H9 (cell line): ENCODE results near the gene ITPR2. TPM values are rescaled to one million over a fixed set of nuclear protein-coding genes. Genes with fewer than 3 reads are reported as not detected.

Source experiments
- DNase-seq: peaks from one replicate; pipeline ENCODE4 v3.0.0-alpha.2; 2017
- H2AFZ ChIP-seq: one replicate; pipeline ENCODE4 v1.6.1; 2013; ENCODE audit warnings: mild to moderate bottlenecking, low read length, control low read depth, moderate library complexity
- H2AK5ac ChIP-seq: 2 replicates; pipeline ENCODE4 v1.6.1; 2013; ENCODE audit warnings: low read length, control low read depth, mixed read lengths; ENCODE audit not compliant: insufficient read length
- H2BK120ac ChIP-seq: one replicate; pipeline ENCODE4 v1.6.1; 2013; ENCODE audit warnings: low read depth, mild to moderate bottlenecking, low read length, control low read depth, inconsistent platforms; ENCODE audit not compliant: poor library complexity, severe bottlenecking
- H2BK12ac ChIP-seq: 2 replicates; pipeline ENCODE4 v1.6.1; 2013; ENCODE audit warnings: low read length, control low read depth, mixed read lengths, low read depth; ENCODE audit not compliant: insufficient read length
- H2BK15ac ChIP-seq: 2 replicates; pipeline ENCODE4 v1.6.1; 2013; ENCODE audit warnings: low read depth, low read length, control low read depth
- H2BK20ac ChIP-seq: one replicate; pipeline ENCODE4 v1.6.1; 2013; ENCODE audit warnings: low read depth, mild to moderate bottlenecking, low read length, control low read depth, inconsistent platforms; ENCODE audit not compliant: poor library complexity, severe bottlenecking
- H2BK5ac ChIP-seq: 2 replicates; pipeline ENCODE4 v1.6.1; 2013; ENCODE audit warnings: low read length, control low read depth, mixed read lengths; ENCODE audit not compliant: insufficient read length
- H3K14ac ChIP-seq: 2 replicates; pipeline ENCODE4 v1.6.1; 2013; ENCODE audit warnings: low read length, control low read depth; ENCODE audit not compliant: insufficient read depth
- H3K18ac ChIP-seq: 2 replicates; pipeline ENCODE4 v1.6.1; 2013; ENCODE audit warnings: low read depth, mild to moderate bottlenecking, mixed read lengths, low read length, control low read depth; ENCODE audit not compliant: insufficient read length
- H3K23ac ChIP-seq: 2 replicates; pipeline ENCODE4 v1.6.1; 2013; ENCODE audit warnings: low read length, control low read depth, mixed read lengths, low read depth; ENCODE audit not compliant: insufficient read length
- H3K23me2 ChIP-seq: 2 replicates; pipeline ENCODE4 v1.6.1; 2013; ENCODE audit warnings: low read depth, mild to moderate bottlenecking, mixed read lengths, low read length, control low read depth; ENCODE audit not compliant: insufficient read length, poor library complexity, severe bottlenecking
- H3K27ac ChIP-seq: 2 replicates; pipeline ENCODE4 v1.5.1; 2013; ENCODE audit warnings: low read length, control low read depth, mixed read lengths, low read depth; ENCODE audit not compliant: insufficient read length
- H3K27me3 ChIP-seq: 2 replicates; pipeline ENCODE4 v1.6.1; 2013; ENCODE audit warnings: low read length, control low read depth, inconsistent platforms; ENCODE audit not compliant: insufficient read depth
- H3K4ac ChIP-seq: 2 replicates; pipeline ENCODE4 v1.6.1; 2013; ENCODE audit warnings: low read depth, mild to moderate bottlenecking, control low read depth, inconsistent platforms, low read length, moderate library complexity
- H3K4me1 ChIP-seq: 2 replicates; pipeline ENCODE4 v1.6.1; 2013; ENCODE audit warnings: low read length, control low read depth, inconsistent platforms; ENCODE audit not compliant: insufficient read depth
- H3K4me2 ChIP-seq: 2 replicates; pipeline ENCODE4 v1.6.1; 2013; ENCODE audit warnings: low read length, control low read depth, mixed read lengths; ENCODE audit not compliant: insufficient read length, insufficient read depth
- H3K56ac ChIP-seq: 2 replicates; pipeline ENCODE4 v1.6.1; 2013; ENCODE audit warnings: low read depth, mild to moderate bottlenecking, mixed read lengths, low read length, control low read depth; ENCODE audit not compliant: insufficient read length
- H3K79me1 ChIP-seq: 2 replicates; pipeline ENCODE4 v1.6.1; 2013; ENCODE audit warnings: low read depth, mild to moderate bottlenecking, moderate library complexity, low read length, control low read depth, inconsistent platforms; ENCODE audit not compliant: insufficient read depth, poor library complexity, severe bottlenecking
- H3K79me2 ChIP-seq: 2 replicates; pipeline ENCODE4 v1.6.1; 2013; ENCODE audit warnings: low read length, control low read depth, inconsistent platforms; ENCODE audit not compliant: insufficient read depth
- H3K9ac ChIP-seq: 2 replicates; pipeline ENCODE4 v1.6.1; 2013; ENCODE audit warnings: low read length, control low read depth, mixed read lengths; ENCODE audit not compliant: insufficient read length; ENCODE audit errors: extremely low read depth
- H3K9me3 ChIP-seq: one replicate; pipeline ENCODE4 v1.6.1; 2013; ENCODE audit warnings: low read depth, low read length, inconsistent platforms; ENCODE audit not compliant: control insufficient read depth
- H3T11ph ChIP-seq: one replicate; pipeline ENCODE4 v1.6.1; 2013; ENCODE audit warnings: mild to moderate bottlenecking, low read length, control low read depth, inconsistent platforms
- H4K20me1 ChIP-seq: one replicate; pipeline ENCODE4 v1.6.1; 2013; ENCODE audit not compliant: control insufficient read depth, insufficient read length, insufficient read depth
- H4K5ac ChIP-seq: 2 replicates; pipeline ENCODE4 v1.6.1; 2013; ENCODE audit warnings: low read depth, mild to moderate bottlenecking, mixed read lengths, low read length, control low read depth; ENCODE audit not compliant: insufficient read length
- H4K8ac ChIP-seq: replicated peaks from 2 replicates; pipeline ENCODE4 v1.6.1; 2013; ENCODE audit warnings: low read length, control low read depth, mixed read lengths, low read depth; ENCODE audit not compliant: insufficient read length
- H4K91ac ChIP-seq: 2 replicates; pipeline ENCODE4 v1.6.1; 2013; ENCODE audit warnings: low read depth, mild to moderate bottlenecking, moderate library complexity, mixed read lengths, low read length, control low read depth; ENCODE audit not compliant: insufficient read length
- H3K27ac Mint-ChIP-seq, 3 experiments: 2 replicates in 2 of 3; 3 replicates in 1 of 3; pipeline ENCODE4 v1.8.0; 2020 to 2021; ENCODE audit warnings: mixed read lengths in 3 of 3, mild to moderate bottlenecking in 1 of 3, moderate library complexity in 1 of 3
- H3K27me3 Mint-ChIP-seq: 2 replicates; pipeline ENCODE4 v1.8.0; 2021; ENCODE audit warnings: low read depth, mild to moderate bottlenecking, moderate library complexity, mixed read lengths
- H3K36me3 Mint-ChIP-seq, 3 experiments: 2 replicates in 2 of 3; 3 replicates in 1 of 3; pipeline ENCODE4 v1.8.0; 2020 to 2021; ENCODE audit warnings: low read depth in 3 of 3, mixed read lengths in 3 of 3; ENCODE audit not compliant: insufficient read depth in 1 of 3
- H3K4me1 Mint-ChIP-seq, 2 experiments: 2 replicates each; pipeline ENCODE4 v1.8.0; 2020; ENCODE audit warnings: mixed read lengths in 2 of 2
- H3K4me3 Mint-ChIP-seq, 2 experiments: 2 replicates in 1 of 2; 3 replicates in 1 of 2; pipeline ENCODE4 v1.8.0; 2020 to 2021; ENCODE audit warnings: mild to moderate bottlenecking in 2 of 2, mixed read lengths in 2 of 2, moderate library complexity in 1 of 2
- H3K9me3 Mint-ChIP-seq, 2 experiments: 2 replicates in 1 of 2; 3 replicates in 1 of 2; pipeline ENCODE4 v1.8.0; 2020; ENCODE audit warnings: mild to moderate bottlenecking in 2 of 2, mixed read lengths in 2 of 2, moderate library complexity in 1 of 2
- WGBS: extraction: QIAGEN DNeasy Blood & Tissue Kit; methylation state at CpG from one replicate; pipeline ENCODE4 v1.1.7; 2013; ENCODE audit warnings: missing lambda C conversion rate, low lambda C conversion rate, mixed read lengths; ENCODE audit not compliant: insufficient read length; ENCODE audit errors: extremely low coverage; 5-methylcytosine and 5-hydroxymethylcytosine counted together
- total RNA-seq: library from RNA; stranded (reverse); gene quantifications from 2 replicates; pipeline ENCODE4 v1.2.1, GENCODE V29; 2021
- TF ChIP-seq, protein P1 (sequence below): fragments of 200-600 bp; sonication (generic); conservative IDR thresholded peaks from 3 replicates; pipeline ENCODE4 v1.8.0; 2021; ENCODE audit warnings: antibody characterized with exemption, mild to moderate bottlenecking

Gene ITPR2
- total RNA-seq, 1 experiment from 2014 or later, result 14.8 TPM

DNA sequence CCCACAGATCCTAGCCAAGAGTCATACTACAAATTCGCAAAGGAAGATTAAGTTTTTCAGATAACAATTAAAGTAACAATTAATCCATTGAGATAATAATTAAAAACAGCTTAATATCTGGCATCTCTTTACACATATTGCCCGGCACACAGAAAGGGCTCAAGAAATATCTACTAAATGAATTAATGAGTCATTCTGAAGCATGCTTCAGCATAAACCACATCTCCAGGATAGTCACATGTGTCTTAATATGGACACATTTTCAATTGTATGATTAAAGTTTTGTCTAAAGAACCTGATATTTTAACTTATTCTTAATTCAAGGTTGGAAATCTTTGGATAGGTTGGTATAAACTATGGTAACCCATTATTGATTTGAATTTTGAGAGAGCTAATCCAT is 9.6 kb downstream of the ITPR2 start:
- Histone ChIP-seq H2BK20ac (no peak overlapping the region), H4K91ac (no peak overlapping the region), H2BK120ac (no peak overlapping the region), H3K23ac (no peak overlapping the region), H3K14ac (no peak overlapping the region), H3K9ac (no peak overlapping the region), H3K27me3 (no peaks in the 10 kb centered on the region), H3K4me1 (peaks cover 9% of the 10 kb centered on the region), H3T11ph (no peak overlapping the region), H3K18ac (no peak overlapping the region), H2AFZ (no peak overlapping the region), H3K27ac (no peak overlapping the region), H3K56ac (no peak overlapping the region), H3K79me2 (peaks cover 31% of the 10 kb centered on the region), H4K8ac (no peak overlapping the region), H2BK15ac (no peak overlapping the region), H3K9me3 (no peaks in the 10 kb centered on the region), H4K20me1 (no peaks in the 10 kb centered on the region), H2BK5ac (no peak overlapping the region), H3K79me1 (peaks cover 3% of the 10 kb centered on the region), H3K23me2 (no peaks in the 10 kb centered on the region), H3K4ac (no peak overlapping the region), H2AK5ac (no peak overlapping the region), H3K4me2 (no peak overlapping the region), H2BK12ac (no peak overlapping the region), H4K5ac (no peak overlapping the region)
- H3K36me3 Mint-ChIP-seq, result no peaks in the 10 kb centered on the region
- H3K9me3 Mint-ChIP-seq, result no peaks in the 10 kb centered on the region
- no peak for DNase-seq
- WGBS, result no CpG with 5 or more reads among the region's 2 CpGs
- TF ChIP-seq, protein P1, sequence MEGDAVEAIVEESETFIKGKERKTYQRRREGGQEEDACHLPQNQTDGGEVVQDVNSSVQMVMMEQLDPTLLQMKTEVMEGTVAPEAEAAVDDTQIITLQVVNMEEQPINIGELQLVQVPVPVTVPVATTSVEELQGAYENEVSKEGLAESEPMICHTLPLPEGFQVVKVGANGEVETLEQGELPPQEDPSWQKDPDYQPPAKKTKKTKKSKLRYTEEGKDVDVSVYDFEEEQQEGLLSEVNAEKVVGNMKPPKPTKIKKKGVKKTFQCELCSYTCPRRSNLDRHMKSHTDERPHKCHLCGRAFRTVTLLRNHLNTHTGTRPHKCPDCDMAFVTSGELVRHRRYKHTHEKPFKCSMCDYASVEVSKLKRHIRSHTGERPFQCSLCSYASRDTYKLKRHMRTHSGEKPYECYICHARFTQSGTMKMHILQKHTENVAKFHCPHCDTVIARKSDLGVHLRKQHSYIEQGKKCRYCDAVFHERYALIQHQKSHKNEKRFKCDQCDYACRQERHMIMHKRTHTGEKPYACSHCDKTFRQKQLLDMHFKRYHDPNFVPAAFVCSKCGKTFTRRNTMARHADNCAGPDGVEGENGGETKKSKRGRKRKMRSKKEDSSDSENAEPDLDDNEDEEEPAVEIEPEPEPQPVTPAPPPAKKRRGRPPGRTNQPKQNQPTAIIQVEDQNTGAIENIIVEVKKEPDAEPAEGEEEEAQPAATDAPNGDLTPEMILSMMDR, result no peak
- no peak overlapping the region for H3K27ac Mint-ChIP-seq
- peaks cover 15 to 23% of the 10 kb centered on the region in 2 experiments for H3K4me1 Mint-ChIP-seq
- no peak overlapping the region for H3K4me3 Mint-ChIP-seq
- no peaks in the 10 kb centered on the region for H3K27me3 Mint-ChIP-seq
